ENCODE measurements around the gene CABYR.

DNA sequence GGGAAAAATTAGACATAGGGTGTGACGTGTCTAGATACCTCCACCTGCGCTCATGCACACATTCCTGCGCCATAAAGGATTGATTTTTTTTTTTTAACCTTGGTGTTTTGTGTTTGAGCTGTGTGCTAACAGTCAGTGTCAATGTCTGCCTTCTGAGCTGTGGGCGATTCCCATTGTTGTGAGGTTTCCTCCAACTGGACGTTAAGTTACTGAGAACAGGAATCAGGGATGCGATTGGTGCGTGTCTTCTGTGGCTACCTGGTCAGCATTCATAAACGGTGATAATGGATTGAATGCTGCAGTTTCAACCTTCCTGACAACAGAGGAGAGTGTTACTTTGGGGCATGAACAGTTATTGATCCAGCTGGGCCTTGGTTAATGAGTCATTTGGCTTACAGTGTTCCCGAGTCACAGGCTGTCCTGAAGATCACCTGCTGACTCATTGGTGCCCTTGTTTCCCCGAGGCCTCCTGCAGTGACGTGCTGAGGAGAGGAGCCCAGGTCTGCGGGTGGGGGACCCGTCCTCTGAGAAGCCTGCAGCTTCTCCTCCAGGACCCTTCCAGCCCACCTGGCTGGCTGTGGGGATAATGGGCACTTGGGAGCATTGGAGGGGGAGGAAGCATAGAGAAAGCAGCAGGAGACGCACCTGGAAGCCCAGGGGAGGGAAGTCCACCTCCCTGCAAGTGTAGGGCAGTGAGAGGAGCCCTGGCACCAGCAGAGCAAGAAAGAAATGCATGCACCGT is 25.8 kb upstream of the CABYR start:
- TF ChIP-seq, protein P1, sequence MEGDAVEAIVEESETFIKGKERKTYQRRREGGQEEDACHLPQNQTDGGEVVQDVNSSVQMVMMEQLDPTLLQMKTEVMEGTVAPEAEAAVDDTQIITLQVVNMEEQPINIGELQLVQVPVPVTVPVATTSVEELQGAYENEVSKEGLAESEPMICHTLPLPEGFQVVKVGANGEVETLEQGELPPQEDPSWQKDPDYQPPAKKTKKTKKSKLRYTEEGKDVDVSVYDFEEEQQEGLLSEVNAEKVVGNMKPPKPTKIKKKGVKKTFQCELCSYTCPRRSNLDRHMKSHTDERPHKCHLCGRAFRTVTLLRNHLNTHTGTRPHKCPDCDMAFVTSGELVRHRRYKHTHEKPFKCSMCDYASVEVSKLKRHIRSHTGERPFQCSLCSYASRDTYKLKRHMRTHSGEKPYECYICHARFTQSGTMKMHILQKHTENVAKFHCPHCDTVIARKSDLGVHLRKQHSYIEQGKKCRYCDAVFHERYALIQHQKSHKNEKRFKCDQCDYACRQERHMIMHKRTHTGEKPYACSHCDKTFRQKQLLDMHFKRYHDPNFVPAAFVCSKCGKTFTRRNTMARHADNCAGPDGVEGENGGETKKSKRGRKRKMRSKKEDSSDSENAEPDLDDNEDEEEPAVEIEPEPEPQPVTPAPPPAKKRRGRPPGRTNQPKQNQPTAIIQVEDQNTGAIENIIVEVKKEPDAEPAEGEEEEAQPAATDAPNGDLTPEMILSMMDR (IDR thresholded peaks at IDR 0.05), result no peak
- no peak for TF ChIP-seq POLR2A (IDR thresholded peaks at IDR 0.05)

Data from transverse colon (tissue), 3 donors.